HEK293 (cell line): ENCODE results near the gene ZNF564.
A peak's percentile ranks its signal among the peaks of the same experiment; 100 is the strongest.

ENCODE experiments used
- BCL11B ChIP-seq: fragments of 450-650 bp; formaldehyde crosslinking; IDR thresholded peaks from 2 replicates; pipeline ENCODE4 v1.5.1; 2016; ENCODE audit warnings: low read depth, missing biosample characterization, missing genetic modification characterization
- ELK4 ChIP-seq: IDR thresholded peaks from 2 replicates; pipeline ENCODE4 v1.6.1; 2011; ENCODE audit warnings: mild to moderate bottlenecking, low read depth, low read length, borderline replicate concordance
- HOXC10 ChIP-seq: sonication (generic); formaldehyde crosslinking; IDR thresholded peaks from 2 replicates; pipeline ENCODE4 v1.8.1; 2023; ENCODE audit warnings: mild to moderate bottlenecking, missing genetic modification reagents
- KLF1 ChIP-seq: fragments of 450-650 bp; formaldehyde crosslinking; IDR thresholded peaks from 2 replicates; pipeline ENCODE4 v1.5.1; 2016; ENCODE audit warnings: missing biosample characterization, missing genetic modification characterization
- KLF10 ChIP-seq: fragments of 450-650 bp; IDR thresholded peaks from 2 replicates; pipeline ENCODE4 v1.5.1; 2018; ENCODE audit warnings: missing biosample characterization, mild to moderate bottlenecking, missing genetic modification characterization
- KLF8 ChIP-seq: fragments of 450-650 bp; formaldehyde crosslinking; IDR thresholded peaks from 2 replicates; pipeline ENCODE4 v1.5.1; 2016; ENCODE audit warnings: missing biosample characterization, missing genetic modification characterization
- TSHZ1 ChIP-seq: fragments of 450-650 bp; formaldehyde crosslinking; IDR thresholded peaks from 2 replicates; pipeline ENCODE4 v1.5.1; 2016; ENCODE audit warnings: missing biosample characterization, missing genetic modification characterization, borderline replicate concordance
- WT1 ChIP-seq: fragments of 450-650 bp; formaldehyde crosslinking; IDR thresholded peaks from 2 replicates; pipeline ENCODE4 v1.5.1; 2016; ENCODE audit warnings: missing biosample characterization, missing genetic modification characterization
- YY2 ChIP-seq: fragments of 450-650 bp; formaldehyde crosslinking; IDR thresholded peaks from 2 replicates; pipeline ENCODE4 v1.5.1; 2016; ENCODE audit warnings: missing biosample characterization, missing genetic modification characterization
- ZBTB6 ChIP-seq: fragments of 450-650 bp; formaldehyde crosslinking; IDR thresholded peaks from 2 replicates; pipeline ENCODE4 v1.5.1; 2017; ENCODE audit warnings: missing biosample characterization, missing genetic modification characterization
- ZBTB8A ChIP-seq: fragments of 450-650 bp; formaldehyde crosslinking; IDR thresholded peaks from 2 replicates; pipeline ENCODE4 v1.5.1; 2016; ENCODE audit warnings: missing biosample characterization, missing genetic modification characterization
- ZFP37 ChIP-seq: fragments of 450-650 bp; formaldehyde crosslinking; IDR thresholded peaks from 2 replicates; pipeline ENCODE4 v1.5.1; 2016; ENCODE audit warnings: missing biosample characterization, missing genetic modification characterization
- ZFP69B ChIP-seq: fragments of 450-650 bp; formaldehyde crosslinking; IDR thresholded peaks from 2 replicates; pipeline ENCODE4 v1.5.1; 2016; ENCODE audit warnings: missing biosample characterization, missing genetic modification characterization
- ZNF148 ChIP-seq: fragments of 450-650 bp; formaldehyde crosslinking; IDR thresholded peaks from 2 replicates; pipeline ENCODE4 v1.5.0; 2017; ENCODE audit warnings: missing biosample characterization, missing genetic modification characterization, borderline replicate concordance
- ZNF19 ChIP-seq: fragments of 450-650 bp; formaldehyde crosslinking; IDR thresholded peaks from 2 replicates; pipeline ENCODE4; 2016; ENCODE audit warnings: missing biosample characterization, missing genetic modification characterization, low read depth
- ZNF211 ChIP-seq: fragments of 450-650 bp; formaldehyde crosslinking; IDR thresholded peaks from 2 replicates; pipeline ENCODE4 v1.5.1; 2016; ENCODE audit warnings: low read depth, missing biosample characterization, missing genetic modification characterization
- ZNF223 ChIP-seq: fragments of 450-650 bp; formaldehyde crosslinking; IDR thresholded peaks from 2 replicates; pipeline ENCODE4 v1.5.1; 2016; ENCODE audit warnings: missing biosample characterization, missing genetic modification characterization
- ZNF398 ChIP-seq: fragments of 450-650 bp; formaldehyde crosslinking; IDR thresholded peaks from 2 replicates; pipeline ENCODE4 v1.5.1; 2017; ENCODE audit warnings: missing biosample characterization, missing genetic modification characterization
- ZNF488 ChIP-seq: fragments of 450-650 bp; formaldehyde crosslinking; IDR thresholded peaks from 2 replicates; pipeline ENCODE4 v1.5.1; 2016; ENCODE audit warnings: missing biosample characterization, missing genetic modification characterization
- ZNF510 ChIP-seq: fragments of 450-650 bp; formaldehyde crosslinking; IDR thresholded peaks from 2 replicates; pipeline ENCODE4 v1.5.1; 2018; ENCODE audit warnings: mild to moderate bottlenecking, missing genetic modification characterization, missing biosample characterization; ENCODE audit not compliant: insufficient replicate concordance
- ZNF514 ChIP-seq: fragments of 450-650 bp; formaldehyde crosslinking; IDR thresholded peaks from 2 replicates; pipeline ENCODE4 v1.5.1; 2016; ENCODE audit warnings: missing biosample characterization, missing genetic modification characterization
- ZNF548 ChIP-seq: fragments of 450-650 bp; formaldehyde crosslinking; IDR thresholded peaks from 2 replicates; pipeline ENCODE4 v1.5.1; 2016; ENCODE audit warnings: missing biosample characterization, missing genetic modification characterization
- ZNF561 ChIP-seq: fragments of 450-650 bp; IDR thresholded peaks from 2 replicates; pipeline ENCODE4 v1.5.1; 2018; ENCODE audit warnings: missing biosample characterization, missing genetic modification characterization, borderline replicate concordance
- ZNF639 ChIP-seq: fragments of 450-650 bp; formaldehyde crosslinking; IDR thresholded peaks from 2 replicates; pipeline ENCODE4 v1.5.1; 2016; ENCODE audit warnings: missing biosample characterization, missing genetic modification characterization
- ZNF707 ChIP-seq: fragments of 450-650 bp; formaldehyde crosslinking; IDR thresholded peaks from 2 replicates; pipeline ENCODE4 v1.5.1; 2016; ENCODE audit warnings: missing biosample characterization, missing genetic modification characterization
- ZNF837 ChIP-seq: fragments of 450-650 bp; formaldehyde crosslinking; IDR thresholded peaks from 2 replicates; pipeline ENCODE4 v1.5.1; 2016; ENCODE audit warnings: missing biosample characterization, missing genetic modification characterization

The ZNF564 gene

GRCh38 chr19:12484371-12485051 lies 66.8 kb downstream of the ZNF564 start, which contains the start of gene ZNF709 (continued):
- TF ChIP-seq ZNF148 (tag by site-specific recombination) (no peak), ZBTB6 (tag by site-specific recombination) (no peak), ZNF707 (tag by site-specific recombination) (no peak), ZNF837 (tag by site-specific recombination) (no peak), ZNF223 (tag by site-specific recombination) (no peak), HOXC10 (CRISPR knock-in tag) (no peak), ZNF514 (no peak), ELK4 (no peak), ZNF488 (no peak), KLF1 (tag by site-specific recombination) (peak; percentile 62), YY2 (tag by site-specific recombination) (no peak), ZNF548 (tag by site-specific recombination) (no peak), ZNF19 (tag by site-specific recombination) (no peak), ZNF510 (tag by site-specific recombination) (no peak), TSHZ1 (tag by site-specific recombination) (no peak), ZNF639 (tag by site-specific recombination) (0 out of 2 replicates have a peak, but pooled peaks have one; percentile 17), KLF10 (tag by site-specific recombination) (no peak), ZNF211 (tag by site-specific recombination) (no peak), KLF8 (tag by site-specific recombination) (peak; percentile 77), ZNF398 (no peak), WT1 (tag by site-specific recombination) (peak; percentile 36), ZFP69B (tag by site-specific recombination) (peak; percentile 93), BCL11B (tag by site-specific recombination) (no peak), ZNF561 (tag by site-specific recombination) (peak; percentile 84; the same call in 1 of the 2 replicates), ZBTB8A (tag by site-specific recombination) (peak; percentile 13; the same call in 1 of the 2 replicates), ZFP37 (tag by site-specific recombination) (peak; percentile 79; the same call in 1 of the 2 replicates)
